GM18505 (cell line): ENCODE data around the gene LOXL1.

Source experiments
- ATAC-seq: cut with Tn5 transposase; IDR thresholded peaks from one replicate; pipeline ENCODE4 v1.9.1; 2021; ENCODE audit not compliant: unreplicated experiment
- POLR2A ChIP-seq: IDR thresholded peaks from 4 replicates; pipeline ENCODE4 v1.6.1; 2011; ENCODE audit warnings: borderline replicate concordance; ENCODE audit not compliant: insufficient read depth, insufficient read length; ENCODE audit errors: extremely low read depth

The LOXL1 gene

DNA sequence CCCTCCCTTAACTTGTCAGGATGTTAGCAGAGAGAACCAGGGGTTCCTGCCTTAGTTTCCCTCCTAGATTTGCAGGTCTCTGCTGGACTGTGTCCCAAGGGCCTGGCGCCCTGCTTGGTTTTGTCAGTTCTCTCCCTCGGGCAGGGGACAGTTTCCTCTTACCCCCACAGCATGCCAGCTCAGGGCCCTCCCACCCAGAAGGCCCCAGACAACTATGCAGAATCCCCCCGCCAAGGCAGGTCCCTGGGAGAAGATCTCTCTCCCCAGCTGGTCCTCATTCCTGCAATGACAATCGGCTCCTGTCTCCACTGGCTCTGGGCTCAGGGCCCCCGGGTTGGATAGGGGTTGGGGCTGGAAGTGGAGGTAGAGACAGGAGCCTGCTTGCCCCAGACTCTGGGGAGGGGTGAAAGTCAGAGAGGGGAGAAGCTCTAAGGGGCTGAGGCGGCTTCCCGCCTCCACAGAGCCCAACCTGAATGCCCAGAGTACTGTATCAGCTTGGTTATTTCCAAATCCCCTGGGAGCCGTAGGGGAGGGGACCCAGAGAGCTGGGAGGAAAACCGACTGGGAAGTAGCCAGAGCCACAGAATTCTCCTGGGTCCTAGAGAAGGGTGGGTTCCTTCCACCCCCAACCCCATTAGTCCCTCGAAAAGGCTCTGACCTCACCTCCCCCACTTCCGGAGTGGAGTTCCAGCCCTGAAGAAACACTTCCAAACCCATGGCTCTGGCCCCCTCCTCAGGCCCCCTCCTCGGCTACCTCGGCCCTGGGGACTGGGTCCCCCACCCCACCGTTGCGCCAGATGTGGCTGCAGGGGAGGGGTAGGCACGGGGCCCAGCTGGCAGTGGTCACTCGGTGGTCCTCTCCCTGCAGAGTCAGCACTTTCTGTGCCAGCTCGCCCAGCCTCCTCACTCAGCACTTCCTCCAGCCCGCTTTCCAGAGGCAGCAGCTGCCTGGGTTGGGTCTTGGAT lies 3.8 kb upstream of the LOXL1 start:
- TF ChIP-seq POLR2A = no peak
- no peak for ATAC-seq

- TF ChIP-seq POLR2A = no peak
- no peak for ATAC-seq
Measured at GRCh38 chr15:73923156-73923487, 3.1 kb upstream of the LOXL1 start.

- ATAC-seq = no peak
- no peak for TF ChIP-seq POLR2A
Measured at GRCh38 chr15:73923488-73924164, 2.6 kb upstream of the LOXL1 start.

- no peak for ATAC-seq
- TF ChIP-seq POLR2A = no peak
Measured at GRCh38 chr15:73924171-73924921, 1.9 kb upstream of the LOXL1 start.

DNA sequence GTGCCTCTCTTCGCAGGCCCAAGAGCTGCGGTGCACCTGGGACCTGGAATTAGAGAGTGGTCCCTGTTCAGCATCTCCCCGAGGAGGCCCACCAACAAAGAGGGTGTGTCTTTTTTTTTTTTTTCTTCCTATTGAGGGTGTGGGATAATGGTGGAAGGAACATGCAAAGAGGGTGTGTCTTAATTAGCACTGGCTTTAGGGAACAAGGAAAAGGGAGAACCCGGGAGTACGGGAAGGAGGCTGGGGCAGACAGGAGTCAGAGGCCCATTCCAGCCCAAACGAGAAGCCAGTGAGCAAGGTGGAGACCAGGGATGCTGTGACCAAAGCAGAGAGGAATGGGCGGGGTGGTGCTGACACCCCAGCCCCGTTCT lies 429 bp upstream of the LOXL1 start:
- no peak for TF ChIP-seq POLR2A

DNA sequence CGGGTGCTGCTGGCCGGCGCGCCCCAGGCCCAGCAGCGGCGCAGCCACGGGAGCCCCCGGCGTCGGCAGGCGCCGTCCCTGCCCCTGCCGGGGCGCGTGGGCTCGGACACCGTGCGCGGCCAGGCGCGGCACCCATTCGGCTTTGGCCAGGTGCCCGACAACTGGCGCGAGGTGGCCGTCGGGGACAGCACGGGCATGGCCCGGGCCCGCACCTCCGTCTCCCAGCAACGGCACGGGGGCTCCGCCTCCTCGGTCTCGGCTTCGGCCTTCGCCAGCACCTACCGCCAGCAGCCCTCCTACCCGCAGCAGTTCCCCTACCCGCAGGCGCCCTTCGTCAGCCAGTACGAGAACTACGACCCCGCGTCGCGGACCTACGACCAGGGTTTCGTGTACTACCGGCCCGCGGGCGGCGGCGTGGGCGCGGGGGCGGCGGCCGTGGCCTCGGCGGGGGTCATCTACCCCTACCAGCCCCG lies 777 bp downstream of the LOXL1 start:
- TF ChIP-seq POLR2A = no peak
- no peak for ATAC-seq

More for the DNA sequence above, 429 bp upstream of the LOXL1 start:
- ATAC-seq = no peak

DNA sequence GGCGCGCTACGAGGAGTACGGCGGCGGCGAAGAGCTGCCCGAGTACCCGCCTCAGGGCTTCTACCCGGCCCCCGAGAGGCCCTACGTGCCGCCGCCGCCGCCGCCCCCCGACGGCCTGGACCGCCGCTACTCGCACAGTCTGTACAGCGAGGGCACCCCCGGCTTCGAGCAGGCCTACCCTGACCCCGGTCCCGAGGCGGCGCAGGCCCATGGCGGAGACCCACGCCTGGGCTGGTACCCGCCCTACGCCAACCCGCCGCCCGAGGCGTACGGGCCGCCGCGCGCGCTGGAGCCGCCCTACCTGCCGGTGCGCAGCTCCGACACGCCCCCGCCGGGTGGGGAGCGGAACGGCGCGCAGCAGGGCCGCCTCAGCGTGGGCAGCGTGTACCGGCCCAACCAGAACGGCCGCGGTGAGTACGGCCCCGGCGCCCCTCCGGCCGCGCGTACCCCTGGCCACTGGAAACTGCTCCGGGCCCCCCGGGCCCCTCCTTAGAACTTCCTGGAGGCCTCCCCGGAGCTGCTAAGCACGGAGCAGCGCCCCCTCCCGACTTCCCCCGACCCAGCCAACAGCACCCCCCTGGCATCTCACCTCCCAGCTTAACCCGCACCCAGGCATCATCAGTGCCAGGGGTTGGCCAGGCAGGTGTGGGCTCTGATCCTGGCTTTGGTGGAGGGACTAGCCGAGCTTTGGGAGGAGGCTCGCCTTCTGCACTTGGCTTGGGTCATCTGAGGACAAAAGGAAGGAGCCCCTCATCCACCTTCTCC lies 1.4 kb downstream of the LOXL1 start:
- no peak for ATAC-seq

DNA sequence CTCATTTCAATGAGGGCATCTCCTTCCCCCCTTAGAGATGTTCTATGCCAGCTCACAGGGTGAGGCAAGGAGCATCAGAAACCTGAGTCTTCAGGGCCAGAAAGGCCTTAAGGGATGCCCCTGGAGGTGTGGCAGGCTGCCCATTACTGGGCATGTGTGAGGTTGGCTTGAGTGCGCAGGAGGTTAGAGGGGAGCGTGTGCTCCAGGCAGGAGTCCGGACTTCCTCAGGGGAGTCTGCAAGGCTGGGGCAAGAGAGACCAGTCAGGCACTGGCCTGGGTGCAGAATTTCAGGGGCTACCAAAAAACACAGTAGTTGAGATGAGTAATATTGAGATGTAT lies 1.9 kb downstream of the LOXL1 start:
- TF ChIP-seq POLR2A = no peak
- no peak for ATAC-seq

More for the DNA sequence above, 1.4 kb downstream of the LOXL1 start:
- no peak for TF ChIP-seq POLR2A

DNA sequence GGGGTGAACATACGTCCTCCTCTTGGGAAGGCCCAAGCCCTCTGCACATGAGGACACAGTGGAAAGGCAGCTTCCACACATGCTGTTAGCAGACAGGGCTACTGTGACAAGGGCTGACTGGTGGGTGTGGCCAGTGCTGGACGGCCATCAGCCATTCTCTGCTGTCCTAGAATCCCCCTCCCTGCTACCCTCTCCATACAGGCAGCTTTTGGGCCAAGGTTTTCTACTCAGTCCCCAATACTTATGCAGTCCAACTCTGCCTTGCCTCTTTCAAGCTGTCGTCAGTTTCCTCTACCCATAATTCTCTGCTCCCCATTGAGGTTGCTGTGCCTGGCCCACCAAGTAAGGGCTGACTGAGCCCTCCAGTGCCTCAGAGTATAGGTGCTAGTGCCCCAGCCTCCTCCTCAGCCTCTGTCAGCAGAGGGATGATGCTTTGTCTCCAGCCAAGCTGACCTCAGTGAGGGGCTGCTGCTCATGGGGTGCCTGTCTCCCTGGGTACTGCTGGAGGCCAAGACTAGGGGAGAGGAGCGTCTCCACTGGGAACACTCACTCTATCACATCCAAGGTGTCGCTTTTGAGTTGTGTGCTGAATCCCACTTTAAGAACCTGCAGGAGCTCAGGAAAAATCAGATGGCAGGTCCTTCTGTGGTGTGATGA lies 2.8 kb downstream of the LOXL1 start:
- ATAC-seq = no peak
- TF ChIP-seq POLR2A = no peak

- no peak for ATAC-seq
- TF ChIP-seq POLR2A = no peak
Measured at GRCh38 chr15:73930371-73930770, 4.1 kb downstream of the LOXL1 start.

GRCh38 chr15:73930790-73931281 lies 4.6 kb downstream of the LOXL1 start:
- no peak for TF ChIP-seq POLR2A
- no peak for ATAC-seq

- no peak for TF ChIP-seq POLR2A
- ATAC-seq = no peak
Measured at GRCh38 chr15:73931441-73931840, 5.2 kb downstream of the LOXL1 start.
